ENCODE data around the gene OGN.

DNA sequence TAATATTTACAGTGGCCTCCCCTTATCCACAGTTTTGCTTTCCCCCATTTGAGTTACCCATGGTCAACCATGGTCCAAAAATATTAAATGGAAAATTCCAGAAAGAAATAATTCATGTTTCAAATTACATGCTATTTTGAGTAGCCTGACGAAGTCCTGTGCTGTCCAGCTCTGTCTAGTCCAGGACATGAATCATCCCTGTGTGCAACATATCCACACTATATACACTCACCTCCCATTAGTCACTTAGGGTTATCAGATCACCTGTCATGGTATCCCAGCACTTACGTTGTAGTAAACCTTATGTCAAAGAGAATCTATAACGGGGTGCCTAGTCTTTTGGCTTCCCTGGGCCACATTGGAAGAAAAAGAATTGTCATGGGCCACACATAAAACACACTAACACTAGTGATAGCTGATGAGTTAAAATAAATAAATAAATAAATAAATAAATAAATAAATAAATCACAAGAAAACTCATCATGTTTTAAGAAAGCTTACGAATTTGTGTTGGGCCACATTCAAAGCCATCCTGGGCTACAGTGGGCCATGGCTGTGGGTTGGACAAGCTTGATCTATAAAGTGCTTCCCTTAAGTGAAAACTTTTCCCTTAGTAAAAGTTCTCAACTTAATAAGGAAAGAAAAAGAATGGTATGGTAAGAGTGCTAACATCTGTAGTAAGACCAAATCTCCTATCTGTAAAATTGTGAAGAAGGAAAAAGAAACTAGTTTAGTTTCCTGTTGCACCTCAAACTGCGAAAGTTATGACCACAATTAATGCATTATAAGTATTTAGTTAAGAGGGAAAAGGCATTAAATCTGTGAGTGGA is 35.8 kb upstream of the OGN start:
- TF ChIP-seq, protein P1, sequence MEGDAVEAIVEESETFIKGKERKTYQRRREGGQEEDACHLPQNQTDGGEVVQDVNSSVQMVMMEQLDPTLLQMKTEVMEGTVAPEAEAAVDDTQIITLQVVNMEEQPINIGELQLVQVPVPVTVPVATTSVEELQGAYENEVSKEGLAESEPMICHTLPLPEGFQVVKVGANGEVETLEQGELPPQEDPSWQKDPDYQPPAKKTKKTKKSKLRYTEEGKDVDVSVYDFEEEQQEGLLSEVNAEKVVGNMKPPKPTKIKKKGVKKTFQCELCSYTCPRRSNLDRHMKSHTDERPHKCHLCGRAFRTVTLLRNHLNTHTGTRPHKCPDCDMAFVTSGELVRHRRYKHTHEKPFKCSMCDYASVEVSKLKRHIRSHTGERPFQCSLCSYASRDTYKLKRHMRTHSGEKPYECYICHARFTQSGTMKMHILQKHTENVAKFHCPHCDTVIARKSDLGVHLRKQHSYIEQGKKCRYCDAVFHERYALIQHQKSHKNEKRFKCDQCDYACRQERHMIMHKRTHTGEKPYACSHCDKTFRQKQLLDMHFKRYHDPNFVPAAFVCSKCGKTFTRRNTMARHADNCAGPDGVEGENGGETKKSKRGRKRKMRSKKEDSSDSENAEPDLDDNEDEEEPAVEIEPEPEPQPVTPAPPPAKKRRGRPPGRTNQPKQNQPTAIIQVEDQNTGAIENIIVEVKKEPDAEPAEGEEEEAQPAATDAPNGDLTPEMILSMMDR (conservative IDR thresholded peaks at IDR 0.05; ENCODE audit: low read length): no peak
- no peak for TF ChIP-seq EZH2phosphoT487 (IDR thresholded peaks at IDR 0.05; ENCODE audit: borderline replicate concordance, low read depth, low read length)
